H9 (cell line): ENCODE data around the gene CEP192. TPM values are rescaled to one million over a fixed set of nuclear protein-coding genes. Genes with fewer than 3 reads are reported as not detected.
"Not testable (repeated sequence)": the region's sequence is repeated elsewhere in the genome, so short reads cannot be mapped to it uniquely, and the experiment has no call there.

Experiments
- DNase-seq: peaks from one replicate; pipeline ENCODE4 v3.0.0-alpha.2; 2017
- H2AFZ ChIP-seq: one replicate; pipeline ENCODE4 v1.6.1; 2013; ENCODE audit warnings: mild to moderate bottlenecking, low read length, control low read depth, moderate library complexity
- H2AK5ac ChIP-seq: 2 replicates; pipeline ENCODE4 v1.6.1; 2013; ENCODE audit warnings: low read length, control low read depth, mixed read lengths; ENCODE audit not compliant: insufficient read length
- H2BK120ac ChIP-seq: one replicate; pipeline ENCODE4 v1.6.1; 2013; ENCODE audit warnings: low read depth, mild to moderate bottlenecking, low read length, control low read depth, inconsistent platforms; ENCODE audit not compliant: poor library complexity, severe bottlenecking
- H2BK12ac ChIP-seq: 2 replicates; pipeline ENCODE4 v1.6.1; 2013; ENCODE audit warnings: low read length, control low read depth, mixed read lengths, low read depth; ENCODE audit not compliant: insufficient read length
- H2BK15ac ChIP-seq: 2 replicates; pipeline ENCODE4 v1.6.1; 2013; ENCODE audit warnings: low read depth, low read length, control low read depth
- H2BK20ac ChIP-seq: one replicate; pipeline ENCODE4 v1.6.1; 2013; ENCODE audit warnings: low read depth, mild to moderate bottlenecking, low read length, control low read depth, inconsistent platforms; ENCODE audit not compliant: poor library complexity, severe bottlenecking
- H2BK5ac ChIP-seq: 2 replicates; pipeline ENCODE4 v1.6.1; 2013; ENCODE audit warnings: low read length, control low read depth, mixed read lengths; ENCODE audit not compliant: insufficient read length
- H3K14ac ChIP-seq: 2 replicates; pipeline ENCODE4 v1.6.1; 2013; ENCODE audit warnings: low read length, control low read depth; ENCODE audit not compliant: insufficient read depth
- H3K18ac ChIP-seq: 2 replicates; pipeline ENCODE4 v1.6.1; 2013; ENCODE audit warnings: low read depth, mild to moderate bottlenecking, mixed read lengths, low read length, control low read depth; ENCODE audit not compliant: insufficient read length
- H3K23ac ChIP-seq: 2 replicates; pipeline ENCODE4 v1.6.1; 2013; ENCODE audit warnings: low read length, control low read depth, mixed read lengths, low read depth; ENCODE audit not compliant: insufficient read length
- H3K23me2 ChIP-seq: 2 replicates; pipeline ENCODE4 v1.6.1; 2013; ENCODE audit warnings: low read depth, mild to moderate bottlenecking, mixed read lengths, low read length, control low read depth; ENCODE audit not compliant: insufficient read length, poor library complexity, severe bottlenecking
- H3K27ac ChIP-seq: 2 replicates; pipeline ENCODE4 v1.5.1; 2013; ENCODE audit warnings: low read length, control low read depth, mixed read lengths, low read depth; ENCODE audit not compliant: insufficient read length
- H3K27me3 ChIP-seq: 2 replicates; pipeline ENCODE4 v1.6.1; 2013; ENCODE audit warnings: low read length, control low read depth, inconsistent platforms; ENCODE audit not compliant: insufficient read depth
- H3K4ac ChIP-seq: 2 replicates; pipeline ENCODE4 v1.6.1; 2013; ENCODE audit warnings: low read depth, mild to moderate bottlenecking, control low read depth, inconsistent platforms, low read length, moderate library complexity
- H3K4me1 ChIP-seq: 2 replicates; pipeline ENCODE4 v1.6.1; 2013; ENCODE audit warnings: low read length, control low read depth, inconsistent platforms; ENCODE audit not compliant: insufficient read depth
- H3K4me2 ChIP-seq: 2 replicates; pipeline ENCODE4 v1.6.1; 2013; ENCODE audit warnings: low read length, control low read depth, mixed read lengths; ENCODE audit not compliant: insufficient read length, insufficient read depth
- H3K56ac ChIP-seq: 2 replicates; pipeline ENCODE4 v1.6.1; 2013; ENCODE audit warnings: low read depth, mild to moderate bottlenecking, mixed read lengths, low read length, control low read depth; ENCODE audit not compliant: insufficient read length
- H3K79me1 ChIP-seq: 2 replicates; pipeline ENCODE4 v1.6.1; 2013; ENCODE audit warnings: low read depth, mild to moderate bottlenecking, moderate library complexity, low read length, control low read depth, inconsistent platforms; ENCODE audit not compliant: insufficient read depth, poor library complexity, severe bottlenecking
- H3K79me2 ChIP-seq: 2 replicates; pipeline ENCODE4 v1.6.1; 2013; ENCODE audit warnings: low read length, control low read depth, inconsistent platforms; ENCODE audit not compliant: insufficient read depth
- H3K9ac ChIP-seq: 2 replicates; pipeline ENCODE4 v1.6.1; 2013; ENCODE audit warnings: low read length, control low read depth, mixed read lengths; ENCODE audit not compliant: insufficient read length; ENCODE audit errors: extremely low read depth
- H3K9me3 ChIP-seq: one replicate; pipeline ENCODE4 v1.6.1; 2013; ENCODE audit warnings: low read depth, low read length, inconsistent platforms; ENCODE audit not compliant: control insufficient read depth
- H3T11ph ChIP-seq: one replicate; pipeline ENCODE4 v1.6.1; 2013; ENCODE audit warnings: mild to moderate bottlenecking, low read length, control low read depth, inconsistent platforms
- H4K20me1 ChIP-seq: one replicate; pipeline ENCODE4 v1.6.1; 2013; ENCODE audit not compliant: control insufficient read depth, insufficient read length, insufficient read depth
- H4K5ac ChIP-seq: 2 replicates; pipeline ENCODE4 v1.6.1; 2013; ENCODE audit warnings: low read depth, mild to moderate bottlenecking, mixed read lengths, low read length, control low read depth; ENCODE audit not compliant: insufficient read length
- H4K8ac ChIP-seq: replicated peaks from 2 replicates; pipeline ENCODE4 v1.6.1; 2013; ENCODE audit warnings: low read length, control low read depth, mixed read lengths, low read depth; ENCODE audit not compliant: insufficient read length
- H4K91ac ChIP-seq: 2 replicates; pipeline ENCODE4 v1.6.1; 2013; ENCODE audit warnings: low read depth, mild to moderate bottlenecking, moderate library complexity, mixed read lengths, low read length, control low read depth; ENCODE audit not compliant: insufficient read length
- H3K27ac Mint-ChIP-seq, 3 experiments: 2 replicates in 2 of 3; 3 replicates in 1 of 3; pipeline ENCODE4 v1.8.0; 2020 to 2021; ENCODE audit warnings: mixed read lengths in 3 of 3, mild to moderate bottlenecking in 1 of 3, moderate library complexity in 1 of 3
- H3K27me3 Mint-ChIP-seq: 2 replicates; pipeline ENCODE4 v1.8.0; 2021; ENCODE audit warnings: low read depth, mild to moderate bottlenecking, moderate library complexity, mixed read lengths
- H3K36me3 Mint-ChIP-seq, 3 experiments: 2 replicates in 2 of 3; 3 replicates in 1 of 3; pipeline ENCODE4 v1.8.0; 2020 to 2021; ENCODE audit warnings: low read depth in 3 of 3, mixed read lengths in 3 of 3; ENCODE audit not compliant: insufficient read depth in 1 of 3
- H3K4me1 Mint-ChIP-seq, 2 experiments: 2 replicates each; pipeline ENCODE4 v1.8.0; 2020; ENCODE audit warnings: mixed read lengths in 2 of 2
- H3K4me3 Mint-ChIP-seq, 2 experiments: 2 replicates in 1 of 2; 3 replicates in 1 of 2; pipeline ENCODE4 v1.8.0; 2020 to 2021; ENCODE audit warnings: mild to moderate bottlenecking in 2 of 2, mixed read lengths in 2 of 2, moderate library complexity in 1 of 2
- H3K9me3 Mint-ChIP-seq, 2 experiments: 2 replicates in 1 of 2; 3 replicates in 1 of 2; pipeline ENCODE4 v1.8.0; 2020; ENCODE audit warnings: mild to moderate bottlenecking in 2 of 2, mixed read lengths in 2 of 2, moderate library complexity in 1 of 2
- WGBS: extraction: QIAGEN DNeasy Blood & Tissue Kit; methylation state at CpG from one replicate; pipeline ENCODE4 v1.1.7; 2013; ENCODE audit warnings: missing lambda C conversion rate, low lambda C conversion rate, mixed read lengths; ENCODE audit not compliant: insufficient read length; ENCODE audit errors: extremely low coverage; 5-methylcytosine and 5-hydroxymethylcytosine counted together
- total RNA-seq: library from RNA; stranded (reverse); gene quantifications from 2 replicates; pipeline ENCODE4 v1.2.1, GENCODE V29; 2021
- TF ChIP-seq, protein P1 (sequence below): fragments of 200-600 bp; sonication (generic); conservative IDR thresholded peaks from 3 replicates; pipeline ENCODE4 v1.8.0; 2021; ENCODE audit warnings: antibody characterized with exemption, mild to moderate bottlenecking

Gene CEP192
- total RNA-seq, 1 experiment from 2014 or later = 23.5 TPM

DNA sequence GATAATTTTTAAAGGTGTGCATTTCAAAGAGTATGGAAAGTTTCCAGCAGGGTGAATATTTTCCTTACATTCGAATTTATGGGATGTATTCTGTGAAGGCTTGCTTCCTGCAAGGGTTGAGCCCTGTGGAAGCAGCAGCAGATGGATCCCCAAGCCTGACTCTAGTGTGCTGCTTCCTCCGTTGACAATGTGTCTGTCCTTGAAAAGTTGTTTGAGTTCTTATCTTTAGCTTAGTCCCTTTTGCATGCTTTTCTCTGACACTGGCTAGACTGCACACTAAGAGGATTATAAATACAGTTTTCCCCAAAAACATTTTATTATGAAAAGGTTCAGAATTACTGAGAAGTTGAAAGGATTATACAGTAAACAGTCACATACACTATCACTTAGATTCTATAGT, 86.3 kb downstream of the CEP192 start:
- no CpG with 5 or more reads among the region's 2 CpGs for WGBS
- no peak overlapping the region for H3K4ac ChIP-seq
- Mint-ChIP-seq H3K36me3 (peaks cover 59 to 86% (median 79%) of the 10 kb centered on the region in 3 experiments), H3K27ac (no peak overlapping the region), H3K4me1 (peaks cover 6 to 7% of the 10 kb centered on the region in 2 experiments; a peak in 3 of 4 replicates), H3K9me3 (peaks cover 30 to 32% of the 10 kb centered on the region in 2 experiments), H3K27me3 (no peaks in the 10 kb centered on the region), H3K4me3 (no peak overlapping the region)
- no peak overlapping the region for H2BK20ac ChIP-seq
- no peak for DNase-seq
- H3K79me1 ChIP-seq = no peaks in the 10 kb centered on the region
- no peak overlapping the region for H3K56ac ChIP-seq
- H3K9me3 ChIP-seq = no peaks in the 10 kb centered on the region
- no peak overlapping the region for H3K23ac ChIP-seq
- no peak overlapping the region for H2BK5ac ChIP-seq
- H3K4me2 ChIP-seq = no peak overlapping the region
- H2BK15ac ChIP-seq = no peak overlapping the region
- H3K27ac ChIP-seq = no peak overlapping the region
- H2AK5ac ChIP-seq = no peak overlapping the region
- no peaks in the 10 kb centered on the region for H4K20me1 ChIP-seq
- no peaks in the 10 kb centered on the region for H3K4me1 ChIP-seq
- no peak overlapping the region for H3K14ac ChIP-seq
- H3K23me2 ChIP-seq = no peaks in the 10 kb centered on the region
- H2BK12ac ChIP-seq = no peak overlapping the region
- H4K91ac ChIP-seq = no peak overlapping the region
- no peak overlapping the region for H4K5ac ChIP-seq
- no peaks in the 10 kb centered on the region for H3K79me2 ChIP-seq
- H4K8ac ChIP-seq = no peak overlapping the region
- H3K18ac ChIP-seq = no peak overlapping the region
- no peak overlapping the region for H2BK120ac ChIP-seq
- no peak overlapping the region for H3K9ac ChIP-seq
- H3K27me3 ChIP-seq = no peaks in the 10 kb centered on the region
- no peak overlapping the region for H2AFZ ChIP-seq
- TF ChIP-seq, protein P1, sequence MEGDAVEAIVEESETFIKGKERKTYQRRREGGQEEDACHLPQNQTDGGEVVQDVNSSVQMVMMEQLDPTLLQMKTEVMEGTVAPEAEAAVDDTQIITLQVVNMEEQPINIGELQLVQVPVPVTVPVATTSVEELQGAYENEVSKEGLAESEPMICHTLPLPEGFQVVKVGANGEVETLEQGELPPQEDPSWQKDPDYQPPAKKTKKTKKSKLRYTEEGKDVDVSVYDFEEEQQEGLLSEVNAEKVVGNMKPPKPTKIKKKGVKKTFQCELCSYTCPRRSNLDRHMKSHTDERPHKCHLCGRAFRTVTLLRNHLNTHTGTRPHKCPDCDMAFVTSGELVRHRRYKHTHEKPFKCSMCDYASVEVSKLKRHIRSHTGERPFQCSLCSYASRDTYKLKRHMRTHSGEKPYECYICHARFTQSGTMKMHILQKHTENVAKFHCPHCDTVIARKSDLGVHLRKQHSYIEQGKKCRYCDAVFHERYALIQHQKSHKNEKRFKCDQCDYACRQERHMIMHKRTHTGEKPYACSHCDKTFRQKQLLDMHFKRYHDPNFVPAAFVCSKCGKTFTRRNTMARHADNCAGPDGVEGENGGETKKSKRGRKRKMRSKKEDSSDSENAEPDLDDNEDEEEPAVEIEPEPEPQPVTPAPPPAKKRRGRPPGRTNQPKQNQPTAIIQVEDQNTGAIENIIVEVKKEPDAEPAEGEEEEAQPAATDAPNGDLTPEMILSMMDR = no peak
- H3T11ph ChIP-seq = no peak overlapping the region

DNA sequence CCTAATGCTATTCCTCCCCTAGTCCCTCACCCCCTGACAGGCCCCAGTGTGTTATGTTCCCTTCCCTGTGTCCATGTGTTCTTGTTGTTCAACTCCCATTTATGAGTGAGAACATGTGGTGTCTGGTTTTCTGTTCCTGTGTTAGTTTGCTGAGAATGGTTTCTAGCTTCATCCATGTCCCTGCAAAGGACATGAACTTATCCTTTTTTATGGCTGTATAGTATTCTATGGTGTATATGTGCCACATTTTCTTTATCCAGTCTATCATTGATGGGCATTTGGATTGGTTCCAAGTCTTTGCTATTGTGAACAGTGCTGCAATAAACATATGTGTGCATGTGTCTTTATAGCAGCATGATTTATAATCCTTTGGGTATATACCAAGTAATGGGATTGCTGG, 86.9 kb downstream of the CEP192 start:
- H3K9ac ChIP-seq, H3K4me3 Mint-ChIP-seq, H2BK20ac ChIP-seq, H3K23me2 ChIP-seq, H2BK5ac ChIP-seq, H3K4ac ChIP-seq, H4K20me1 ChIP-seq, H3T11ph ChIP-seq, H2AK5ac ChIP-seq, H3K79me2 ChIP-seq, H2AFZ ChIP-seq, H3K14ac ChIP-seq, H3K56ac ChIP-seq, H4K91ac ChIP-seq, H2BK120ac ChIP-seq, DNase-seq, H3K27ac ChIP-seq, H2BK15ac ChIP-seq, H4K8ac ChIP-seq, H3K9me3 ChIP-seq, H3K4me1 Mint-ChIP-seq, H3K27me3 Mint-ChIP-seq, H3K4me1 ChIP-seq, H2BK12ac ChIP-seq, H3K27ac Mint-ChIP-seq, H3K27me3 ChIP-seq, H3K23ac ChIP-seq, H4K5ac ChIP-seq, H3K4me2 ChIP-seq, H3K18ac ChIP-seq, H3K79me1 ChIP-seq: not testable (repeated sequence)
- peaks cover 58 to 86% (median 78%) of the 10 kb centered on the region in 3 experiments for H3K36me3 Mint-ChIP-seq
- H3K9me3 Mint-ChIP-seq = peaks cover 33 to 35% of the 10 kb centered on the region in 2 experiments
